Measurements from ENCODE around the gene BCL7B. TPM values are rescaled to one million over a fixed set of nuclear protein-coding genes. Genes with fewer than 3 reads are reported as not detected.

Gene BCL7B
- 47.9 and 56.0 TPM in 2 replicates for total RNA-seq (2014; rRNA removed; shearing (Covaris generic))

GRCh38 chr7:73557397-73558257, at the start of gene BCL7B:
BCL7B (minus strand) TSS chr7:73557690; CDS start chr7:73557578, 112 bp downstream.

GRCh38 chr7:73578342-73579128, 21.0 kb upstream of the BCL7B start, which contains the start of gene TBL2:
TBL2 (minus strand) TSS chr7:73578579; CDS start chr7:73578549, 30 bp downstream.

DNA sequence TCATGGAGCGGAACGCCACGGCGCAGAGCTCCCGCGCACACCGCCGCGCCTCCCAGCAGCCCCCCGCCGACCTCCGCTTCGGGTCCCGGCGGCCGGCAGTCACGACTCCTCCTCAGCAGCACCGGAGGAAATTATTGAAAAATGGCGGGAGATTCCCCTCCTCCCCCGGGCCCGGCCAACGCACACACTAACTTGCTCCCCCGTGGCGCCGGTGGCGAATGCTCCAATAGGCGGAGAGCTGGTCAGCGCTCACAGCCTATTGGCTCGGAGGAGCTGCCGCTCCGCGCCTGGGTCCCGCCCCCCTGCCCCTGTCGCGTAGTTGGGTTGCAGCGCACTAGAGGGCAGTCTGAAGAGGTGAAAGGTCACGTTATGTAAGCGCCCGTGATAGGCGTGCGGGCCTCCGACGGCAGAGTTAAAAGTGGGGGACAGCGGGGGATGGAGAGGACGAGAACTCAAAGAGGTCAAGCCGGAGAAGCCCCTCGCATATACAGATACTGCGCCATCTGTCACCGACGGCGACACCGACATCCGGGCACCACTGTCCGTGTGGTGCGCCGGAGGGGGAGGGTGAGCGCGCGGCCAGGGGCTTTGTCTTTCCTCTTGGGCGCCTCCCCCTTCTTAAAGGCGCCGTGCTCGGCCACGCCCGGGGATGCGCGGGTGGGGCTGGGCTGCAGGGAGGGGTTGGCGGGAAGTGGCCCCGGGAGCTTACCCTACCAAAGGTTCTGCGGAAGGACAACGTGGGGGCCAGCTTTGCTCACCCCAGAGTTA, 35.2 kb downstream of the BCL7B start, which contains the start of gene BAZ1B:
BAZ1B (minus strand) TSS at position 189 of the 768 bp plus-strand sequence. CDS start 360 bp downstream, outside the sequence.

Small RNAs within 50 kb of the gene (small RNA-seq; reads per million reads assigned to genes)
- gene RNU6-1198P: not detected

Other genes with a start within 250 kb of the BCL7B start
- gene NSUN5, start 248.9 kb downstream of the BCL7B start, total RNA-seq (2014; rRNA removed; shearing (Covaris generic)): 57.7 TPM in 2 replicates
- not detected in 2 replicates for gene TRIM50, start 229.6 kb downstream of the BCL7B start, total RNA-seq (2014; rRNA removed; shearing (Covaris generic))
- not detected in 2 replicates for gene FKBP6, start 229.5 kb downstream of the BCL7B start, total RNA-seq (2014; rRNA removed; shearing (Covaris generic))
- 3.1 and 3.8 TPM in 2 replicates for gene FZD9, start 123.9 kb downstream of the BCL7B start, total RNA-seq (2014; rRNA removed; shearing (Covaris generic))
- 62.2 and 68.6 TPM in 2 replicates for gene BAZ1B, start 35.4 kb downstream of the BCL7B start, total RNA-seq (2014; rRNA removed; shearing (Covaris generic))
- 66.4 and 78.5 TPM in 2 replicates for gene TBL2, start 20.9 kb upstream of the BCL7B start, total RNA-seq (2014; rRNA removed; shearing (Covaris generic))
- 0.05 and 0.26 TPM in 2 replicates for gene MLXIPL, start 66.8 kb upstream of the BCL7B start, total RNA-seq (2014; rRNA removed; shearing (Covaris generic))
- 3.2 and 7.2 TPM in 2 replicates for gene VPS37D, start 110.1 kb upstream of the BCL7B start, total RNA-seq (2014; rRNA removed; shearing (Covaris generic))
- 3.1 and 3.6 TPM in 2 replicates for gene DNAJC30, start 125.8 kb upstream of the BCL7B start, total RNA-seq (2014; rRNA removed; shearing (Covaris generic))
- 105 and 106 TPM in 2 replicates for gene BUD23, start 125.9 kb upstream of the BCL7B start, total RNA-seq (2014; rRNA removed; shearing (Covaris generic))
- 66.5 and 72.9 TPM in 2 replicates for gene STX1A, start 162.0 kb upstream of the BCL7B start, total RNA-seq (2014; rRNA removed; shearing (Covaris generic))
- gene ABHD11, start 181.1 kb upstream of the BCL7B start, total RNA-seq (2014; rRNA removed; shearing (Covaris generic)): 35.9 and 42.6 TPM in 2 replicates
- gene CLDN3, start 212.6 kb upstream of the BCL7B start, total RNA-seq (2014; rRNA removed; shearing (Covaris generic)): not detected in 2 replicates